ENCODE results near the gene METTL16.

The METTL16 gene

DNA sequence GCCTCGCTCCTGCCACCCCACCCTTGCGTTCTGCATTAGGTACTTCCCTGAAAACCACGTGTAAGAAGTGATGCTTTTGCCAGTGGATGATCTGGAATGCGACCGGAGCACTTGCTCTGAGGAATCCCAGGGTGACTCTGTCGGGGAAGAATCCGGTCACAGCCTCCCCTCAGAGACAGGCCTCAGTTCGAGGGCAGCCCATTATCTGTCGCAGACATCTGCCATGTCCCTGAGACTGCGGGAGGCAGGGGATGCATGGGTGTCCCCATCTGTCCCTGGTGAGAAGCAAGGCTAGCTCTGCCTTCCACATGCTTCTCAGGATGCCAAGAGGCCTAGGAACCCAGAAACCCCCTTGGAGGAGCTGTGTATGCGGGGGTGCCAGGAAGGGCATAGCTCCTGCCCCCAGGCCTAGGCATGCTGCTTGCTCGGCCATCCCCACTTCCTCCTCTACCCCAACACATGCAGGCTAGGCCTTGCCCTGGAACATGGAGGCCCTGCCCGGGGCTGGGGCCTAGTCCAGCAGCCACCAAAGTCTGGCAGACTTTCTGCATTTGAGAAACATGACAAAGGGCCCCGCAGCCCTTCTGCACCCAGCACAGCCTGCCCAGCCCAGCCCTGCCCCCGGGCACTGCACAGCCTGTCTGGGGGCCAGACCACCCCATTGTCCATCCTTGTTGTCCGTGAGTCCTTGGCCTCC, 131.3 kb downstream of the METTL16 start:
- DNase-seq (ENCODE audit: low spot score): no peak

DNA sequence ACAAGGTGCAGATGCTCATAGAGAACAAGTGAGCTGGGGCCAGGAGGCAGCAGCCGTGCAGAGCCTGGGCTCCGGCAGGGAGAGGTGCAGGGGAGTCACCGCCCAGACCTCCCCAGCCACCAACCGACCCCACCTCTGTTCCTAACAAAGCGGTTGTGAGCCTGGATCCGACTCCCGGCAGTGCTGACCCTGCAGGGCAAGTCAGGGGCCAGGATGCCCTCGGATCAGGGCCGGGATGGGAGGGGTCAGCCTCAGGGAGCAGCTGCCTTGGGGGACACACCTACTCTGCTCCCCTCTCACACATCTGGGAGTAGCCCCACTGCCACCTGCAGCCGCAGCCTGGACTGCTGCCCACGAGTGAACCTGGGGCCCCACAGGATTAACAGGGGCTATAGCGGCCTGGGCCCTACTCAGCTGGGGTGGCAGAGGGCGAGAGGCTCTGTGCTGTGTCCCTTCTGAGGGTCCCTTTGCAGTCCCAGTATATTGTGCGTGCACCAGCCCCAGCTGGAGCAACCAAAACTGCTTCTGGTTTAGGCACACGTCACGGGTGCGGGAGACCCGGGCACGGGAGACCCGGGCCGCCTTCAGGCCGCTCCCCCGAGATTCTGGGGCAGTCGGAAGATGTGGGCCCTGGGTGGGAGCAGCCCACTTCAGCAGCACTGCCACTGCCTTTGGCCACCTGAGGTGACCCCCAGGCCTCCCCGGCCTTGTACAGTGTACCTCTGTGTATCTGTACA, 132.0 kb downstream of the METTL16 start:
- no peak for DNase-seq (ENCODE audit: low spot score)

DNA sequence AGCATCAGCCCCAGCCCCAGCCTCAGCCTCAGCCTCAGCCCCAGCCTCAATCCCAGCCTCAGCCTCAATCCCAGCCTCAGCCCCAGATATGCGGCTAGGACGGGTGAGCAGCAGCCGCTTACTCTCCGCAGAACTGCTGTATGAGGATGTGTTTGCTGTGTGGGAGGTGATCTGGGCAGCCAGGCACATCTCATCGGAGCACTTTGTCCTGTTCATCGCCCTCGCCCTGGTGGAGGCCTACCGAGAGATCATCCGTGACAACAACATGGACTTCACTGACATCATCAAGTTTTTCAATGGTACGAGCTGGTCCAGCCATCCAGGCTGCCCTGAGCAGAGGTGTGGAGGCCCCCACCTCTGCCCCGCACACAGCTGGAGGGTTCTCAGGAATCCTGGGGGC, 132.8 kb downstream of the METTL16 start:
- no peak for DNase-seq (ENCODE audit: low spot score)

DNA sequence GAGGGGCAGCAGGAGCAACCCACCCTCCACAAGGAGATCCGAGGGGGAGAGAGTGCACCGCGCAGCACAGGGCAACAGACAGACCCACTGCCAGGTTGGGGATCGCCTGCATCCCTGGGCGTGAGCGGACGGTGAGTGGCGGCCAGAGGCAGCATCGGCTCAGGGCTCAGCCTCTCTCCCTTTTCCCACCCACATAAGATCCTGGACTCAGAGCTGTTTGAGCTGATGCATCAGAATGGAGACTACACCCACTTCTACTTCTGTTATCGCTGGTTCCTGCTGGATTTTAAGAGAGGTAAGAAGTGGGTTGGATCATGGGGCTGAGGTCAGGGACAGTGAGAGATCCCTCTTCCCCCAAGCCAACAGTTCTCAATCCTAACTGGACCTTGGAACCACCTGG, 134.0 kb downstream of the METTL16 start:
- no peak for DNase-seq (ENCODE audit: low spot score)

DNA sequence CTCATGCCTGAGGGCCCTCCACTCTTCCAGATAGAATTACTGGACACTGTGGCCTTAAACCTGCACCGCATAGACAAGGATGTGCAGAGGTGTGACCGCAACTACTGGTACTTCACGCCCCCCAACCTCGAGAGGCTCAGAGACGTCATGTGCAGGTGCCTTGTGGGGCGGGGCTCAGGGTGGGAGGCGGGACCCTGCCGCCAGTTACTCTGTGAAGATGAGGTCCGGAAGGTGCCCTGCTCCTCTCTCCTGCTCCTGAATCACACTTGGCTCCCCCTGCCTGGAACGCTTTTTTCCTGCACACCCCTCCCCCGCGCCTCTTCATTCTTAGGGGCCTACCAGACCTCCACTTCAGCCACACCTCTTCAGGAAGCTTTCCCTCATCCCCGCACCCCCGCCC, 135.6 kb downstream of the METTL16 start:
- DNase-seq (ENCODE audit: low spot score): no peak

DNA sequence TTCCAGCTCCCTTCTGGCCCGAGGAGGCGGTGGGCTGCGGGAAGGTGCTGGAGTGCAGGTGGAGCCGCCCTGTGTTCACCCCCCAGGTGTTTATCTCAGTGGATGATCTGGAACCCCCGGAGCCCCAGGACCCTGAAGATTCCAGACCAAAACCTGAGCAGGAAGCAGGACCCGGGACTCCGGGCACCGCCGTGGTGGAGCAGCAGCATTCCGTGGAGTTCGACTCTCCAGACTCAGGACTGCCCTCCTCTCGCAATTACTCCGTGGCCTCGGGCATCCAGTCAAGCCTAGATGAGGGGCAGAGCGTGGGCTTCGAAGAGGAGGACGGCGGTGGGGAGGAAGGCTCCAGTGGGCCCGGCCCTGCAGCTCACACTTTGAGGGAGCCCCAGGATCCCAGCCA, 136.3 kb downstream of the METTL16 start:
- DNase-seq (ENCODE audit: low spot score): no peak

DNA sequence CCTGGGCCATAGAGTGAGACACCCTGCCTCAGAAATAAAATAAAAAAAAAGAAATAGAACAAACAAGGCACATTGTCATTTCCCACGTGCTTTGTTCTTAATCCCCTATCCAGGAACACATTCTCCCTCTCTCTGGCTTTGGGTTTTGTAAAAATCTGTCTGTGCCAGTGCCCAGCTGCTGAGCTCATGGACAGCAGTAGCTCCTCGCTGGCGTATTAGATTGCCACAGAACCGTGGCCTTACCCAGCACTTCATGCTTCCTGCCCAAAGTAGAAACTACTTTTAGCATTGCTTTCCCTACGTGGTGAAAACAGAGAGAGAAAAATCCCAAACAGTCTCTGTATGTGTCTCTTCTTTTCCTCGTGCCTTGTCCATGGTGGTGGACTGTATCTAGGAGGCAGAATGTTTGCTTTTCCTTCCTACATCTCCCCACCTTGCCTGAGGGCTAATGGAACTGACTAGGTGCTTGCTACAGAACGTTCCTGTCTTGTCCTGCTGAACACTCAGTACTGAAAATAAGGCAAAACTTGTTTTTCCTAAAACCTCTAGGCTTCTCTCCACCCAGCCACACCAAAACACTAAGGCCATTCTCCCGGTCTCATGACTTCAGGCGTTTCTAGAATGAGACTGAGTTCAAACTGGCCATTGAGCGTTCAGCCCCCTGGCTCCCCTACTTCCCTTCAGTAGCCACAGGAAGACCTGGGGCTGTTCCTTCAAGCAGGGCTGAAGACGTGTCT, 137.0 kb downstream of the METTL16 start:
- no peak for DNase-seq (ENCODE audit: low spot score)

DNA sequence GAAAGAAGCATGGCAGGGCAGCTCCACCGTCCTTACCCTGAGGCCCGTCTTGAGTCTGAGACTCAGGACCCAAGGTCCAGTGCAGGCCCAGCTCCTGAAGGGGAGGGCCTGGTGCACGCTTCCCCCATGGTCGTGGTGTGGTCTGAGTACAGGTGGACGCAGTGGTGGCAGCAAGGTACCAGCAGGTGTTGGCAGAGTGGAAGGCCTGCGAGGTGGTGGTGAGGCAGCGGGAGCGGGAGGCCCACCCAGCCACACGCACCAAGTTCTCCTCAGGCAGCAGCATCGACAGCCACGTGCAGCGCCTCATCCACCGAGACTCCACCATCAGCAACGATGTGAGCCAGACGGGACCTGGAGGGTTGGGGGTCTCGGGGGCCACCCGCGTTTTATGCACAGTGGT, 138.5 kb downstream of the METTL16 start:
- DNase-seq (ENCODE audit: low spot score): no peak

DNA sequence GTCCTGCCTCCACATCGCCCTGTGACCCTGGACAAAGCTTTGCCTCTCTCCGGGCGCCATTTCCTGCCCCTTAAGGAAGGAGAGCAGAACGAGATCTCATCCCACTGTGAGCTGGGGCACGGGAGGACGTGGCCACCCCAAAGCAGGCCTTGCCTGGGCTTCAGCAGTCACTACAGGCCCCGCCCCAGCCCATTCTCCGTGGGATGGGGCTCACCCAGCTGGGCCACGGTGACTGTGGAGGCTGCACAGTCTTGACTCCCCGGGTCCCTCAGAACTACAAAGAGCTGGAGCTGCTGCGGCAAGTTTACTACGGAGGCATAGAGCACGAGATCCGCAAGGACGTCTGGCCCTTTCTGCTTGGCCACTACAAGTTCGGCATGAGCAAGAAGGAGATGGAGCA, 139.0 kb downstream of the METTL16 start:
- no peak for DNase-seq (ENCODE audit: low spot score)

DNA sequence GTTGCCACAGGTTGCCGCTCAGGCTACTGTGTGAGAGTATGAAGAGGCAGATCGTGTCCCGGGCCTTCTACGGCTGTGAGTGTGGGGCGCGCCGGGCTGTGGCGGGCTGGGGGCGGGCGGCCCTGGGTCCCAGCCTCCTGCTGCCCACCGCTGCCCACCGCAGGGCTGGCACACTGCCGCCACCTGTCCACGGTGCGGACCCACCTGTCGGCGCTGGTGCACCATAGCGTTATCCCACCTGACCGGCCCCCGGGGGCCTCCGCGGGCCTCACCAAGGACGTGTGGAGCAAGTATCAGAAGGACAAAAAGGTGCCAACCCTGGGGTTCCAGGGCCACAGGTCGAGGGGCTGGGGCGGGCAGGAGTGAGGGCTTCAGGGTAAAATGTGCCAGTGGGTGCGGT, 139.5 kb downstream of the METTL16 start:
- no peak for DNase-seq (ENCODE audit: low spot score)

DNA sequence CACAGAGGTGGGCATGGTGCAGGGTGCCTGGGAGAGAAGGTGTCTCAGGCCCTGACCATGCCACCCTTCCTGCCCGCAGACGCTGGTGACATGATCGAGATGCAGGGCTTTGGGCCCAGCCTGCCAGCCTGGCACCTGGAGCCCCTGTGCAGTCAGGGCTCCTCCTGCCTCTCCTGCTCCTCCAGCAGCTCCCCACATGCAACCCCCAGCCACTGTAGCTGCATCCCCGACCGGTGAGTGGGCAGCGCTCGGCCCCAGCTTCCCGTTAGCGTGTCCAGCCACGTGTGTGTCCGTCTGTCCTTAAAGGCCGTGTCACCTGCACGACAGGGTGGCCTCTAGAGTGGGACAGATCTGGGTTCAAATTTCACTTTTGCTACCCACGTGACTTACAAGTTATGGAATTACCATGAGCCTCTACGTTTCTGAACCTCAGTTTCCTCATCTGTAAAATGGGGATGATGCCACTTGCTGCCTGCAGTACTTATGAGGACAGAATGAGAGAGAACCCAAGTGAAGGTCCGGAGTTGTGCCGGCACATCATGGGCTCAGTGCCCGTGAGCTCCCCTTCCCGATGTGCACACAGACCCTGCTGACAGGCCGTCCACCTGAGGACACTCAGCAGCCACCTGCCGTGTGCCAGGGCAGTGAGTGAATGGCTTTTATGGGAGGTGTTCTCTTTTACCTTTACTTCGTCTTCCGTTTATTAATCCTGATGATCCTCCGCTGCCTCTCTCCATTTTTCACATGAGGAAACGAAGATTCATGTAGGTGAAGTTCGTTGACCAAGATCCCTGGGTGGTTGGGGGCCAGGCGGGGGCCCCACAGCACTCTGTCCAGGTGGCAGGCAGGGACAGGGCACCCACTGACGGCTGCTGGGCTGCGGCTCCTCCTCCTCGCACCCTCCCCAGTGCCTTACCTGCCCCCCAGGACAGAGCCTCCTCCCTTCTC, 140.2 kb downstream of the METTL16 start:
- DNase-seq (ENCODE audit: low spot score): no peak

DNA sequence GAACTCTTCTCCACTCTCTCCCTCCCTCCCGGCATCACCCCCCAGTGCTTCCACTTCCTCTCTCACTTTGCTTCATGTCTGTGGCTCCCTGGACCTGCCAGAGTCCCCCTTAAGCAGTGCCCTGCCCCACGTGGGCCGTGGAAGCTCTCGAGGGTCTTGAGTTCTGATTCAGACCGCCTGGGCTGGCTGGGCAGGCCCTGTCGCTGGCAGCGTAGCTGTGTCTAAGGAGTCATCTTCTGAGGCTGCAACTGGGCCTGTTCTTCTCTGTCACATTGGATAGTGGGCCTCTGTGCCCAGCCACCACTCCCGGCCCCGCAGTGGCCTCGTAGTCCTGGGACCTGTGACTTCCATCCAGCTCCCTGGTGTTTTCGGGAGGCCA, 141.5 kb downstream of the METTL16 start:
- no peak for DNase-seq (ENCODE audit: low spot score)

DNA sequence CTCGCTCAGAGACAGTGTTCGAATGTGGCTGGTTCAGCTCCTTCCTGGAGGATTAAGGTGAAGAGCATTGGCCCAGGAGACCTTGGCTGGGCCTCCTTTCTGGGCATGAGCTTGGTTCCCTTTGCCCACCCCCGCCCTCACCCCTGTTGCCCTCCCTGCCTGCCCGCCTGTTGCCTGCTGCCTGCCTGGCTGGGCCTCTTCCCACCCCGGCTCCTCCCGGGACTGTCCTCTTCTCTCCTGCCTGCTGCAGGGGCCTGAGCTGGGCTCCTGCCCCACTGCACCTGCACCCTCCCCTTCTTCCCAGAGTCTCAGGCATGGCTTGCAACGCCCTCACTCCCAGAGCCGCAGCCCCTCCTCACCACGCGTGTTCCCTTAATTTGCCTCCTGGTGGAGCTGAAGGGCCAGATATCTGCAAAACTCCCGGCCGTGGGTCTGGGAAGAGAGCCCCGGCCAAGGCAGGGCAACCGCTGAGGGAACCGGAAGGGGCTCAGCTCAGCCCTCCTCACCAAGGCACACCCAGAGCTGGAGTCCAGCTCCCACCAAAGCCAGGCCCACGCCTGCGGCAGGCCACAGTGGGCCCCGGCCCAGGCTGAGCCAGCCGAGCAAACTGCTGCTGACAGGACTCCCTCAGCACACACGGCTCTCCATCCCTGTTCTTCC, 142.0 kb downstream of the METTL16 start:
- DNase-seq (ENCODE audit: low spot score): no peak

DNA sequence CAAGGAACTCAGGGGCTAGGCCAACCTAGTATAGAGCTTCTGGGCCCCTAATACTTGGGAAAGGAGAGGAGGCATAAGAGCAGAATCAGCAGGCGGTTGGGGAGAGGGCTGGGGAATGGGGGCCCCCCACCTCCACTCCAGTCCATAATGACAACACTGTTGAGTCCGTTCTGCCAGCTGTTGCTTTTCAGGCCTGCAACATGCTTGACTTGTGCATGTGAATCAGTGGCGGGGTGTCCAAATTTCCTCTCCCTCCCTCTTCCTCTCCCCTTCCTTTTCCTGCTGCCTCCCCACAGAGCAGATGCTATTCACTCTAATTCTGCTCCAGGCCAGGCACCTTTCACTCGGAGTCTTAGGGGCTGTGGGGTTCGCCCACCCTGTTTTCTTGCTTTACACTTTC, 142.6 kb downstream of the METTL16 start:
- DNase-seq (ENCODE audit: low spot score): no peak

DNA sequence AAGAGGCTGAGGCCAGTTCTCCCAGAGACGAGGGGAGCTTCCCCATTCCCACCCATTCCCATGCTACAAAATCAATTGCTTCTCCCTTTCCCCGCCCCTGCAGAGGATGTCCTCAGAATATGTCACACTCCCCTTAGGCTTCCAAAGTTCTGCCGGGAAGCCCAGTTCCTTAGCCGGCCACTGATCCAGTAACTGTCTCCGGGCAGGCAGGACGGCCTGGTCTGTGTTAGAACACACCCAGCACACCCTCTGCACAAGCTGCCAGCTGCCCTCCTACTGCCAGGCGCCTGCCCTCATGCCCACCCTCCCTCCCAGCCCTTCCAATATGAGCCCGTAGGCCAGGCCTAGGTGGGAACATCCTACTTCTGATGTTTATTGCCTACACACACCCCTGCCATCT, 143.3 kb downstream of the METTL16 start:
- DNase-seq (ENCODE audit: low spot score): no peak

DNA sequence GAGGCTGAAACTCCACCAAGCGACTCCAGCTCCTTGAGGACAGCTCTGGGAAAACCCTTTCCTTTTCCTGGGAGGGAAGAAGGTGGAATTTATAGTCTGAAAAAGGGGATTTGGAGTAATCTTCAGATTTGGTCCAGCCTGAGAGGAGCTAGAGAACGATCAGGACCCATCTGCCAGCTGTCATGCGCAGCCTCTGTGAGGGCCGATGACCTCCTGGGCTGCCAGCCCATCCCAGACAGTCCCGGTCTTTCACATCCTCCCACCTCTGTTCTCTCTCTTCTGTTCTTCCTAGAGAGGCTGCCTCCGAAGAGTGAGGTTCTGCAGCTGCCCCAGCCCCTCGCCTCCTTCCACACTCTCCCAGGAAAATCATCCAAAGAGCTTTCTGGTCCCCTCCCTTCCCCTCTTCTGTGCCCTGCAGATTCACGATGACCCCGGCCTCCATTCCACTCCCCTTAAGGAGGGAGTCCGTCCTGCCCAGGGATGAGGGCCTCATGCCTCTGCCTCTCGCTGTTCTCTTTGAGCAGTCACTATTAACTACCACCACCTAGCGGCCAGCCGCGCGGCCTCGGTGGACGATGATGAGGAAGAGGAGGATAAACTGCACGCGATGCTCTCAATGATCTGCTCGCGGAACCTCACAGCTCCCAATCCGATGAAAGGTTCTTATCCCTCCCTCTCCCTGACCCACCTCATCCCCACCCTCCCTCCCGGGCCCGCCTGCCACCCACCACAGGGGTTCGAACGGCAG, 144.8 kb downstream of the METTL16 start:
- DNase-seq (ENCODE audit: low spot score): no peak

Measured in AG08395 (cell line).